Stimulated activated CD4-positive, alpha-beta T cell treated with anti-CD3 and anti-CD28 coated beads, Interleukin-12 subunit alpha, Interleukin-12 subunit beta, amount 100 ng/mL, for 4 hours (primary cell): ENCODE results near the gene RHOBTB1.
"Not testable (repeated sequence)": the region's sequence is repeated elsewhere in the genome, so short reads cannot be mapped to it uniquely, and the experiment has no call there.

Experiments
- DNase-seq: peaks from one replicate; pipeline ENCODE4 v3.0.0-alpha.2; 2020

RHOBTB1 gene, protein sequence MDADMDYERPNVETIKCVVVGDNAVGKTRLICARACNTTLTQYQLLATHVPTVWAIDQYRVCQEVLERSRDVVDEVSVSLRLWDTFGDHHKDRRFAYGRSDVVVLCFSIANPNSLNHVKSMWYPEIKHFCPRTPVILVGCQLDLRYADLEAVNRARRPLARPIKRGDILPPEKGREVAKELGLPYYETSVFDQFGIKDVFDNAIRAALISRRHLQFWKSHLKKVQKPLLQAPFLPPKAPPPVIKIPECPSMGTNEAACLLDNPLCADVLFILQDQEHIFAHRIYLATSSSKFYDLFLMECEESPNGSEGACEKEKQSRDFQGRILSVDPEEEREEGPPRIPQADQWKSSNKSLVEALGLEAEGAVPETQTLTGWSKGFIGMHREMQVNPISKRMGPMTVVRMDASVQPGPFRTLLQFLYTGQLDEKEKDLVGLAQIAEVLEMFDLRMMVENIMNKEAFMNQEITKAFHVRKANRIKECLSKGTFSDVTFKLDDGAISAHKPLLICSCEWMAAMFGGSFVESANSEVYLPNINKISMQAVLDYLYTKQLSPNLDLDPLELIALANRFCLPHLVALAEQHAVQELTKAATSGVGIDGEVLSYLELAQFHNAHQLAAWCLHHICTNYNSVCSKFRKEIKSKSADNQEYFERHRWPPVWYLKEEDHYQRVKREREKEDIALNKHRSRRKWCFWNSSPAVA

DNA sequence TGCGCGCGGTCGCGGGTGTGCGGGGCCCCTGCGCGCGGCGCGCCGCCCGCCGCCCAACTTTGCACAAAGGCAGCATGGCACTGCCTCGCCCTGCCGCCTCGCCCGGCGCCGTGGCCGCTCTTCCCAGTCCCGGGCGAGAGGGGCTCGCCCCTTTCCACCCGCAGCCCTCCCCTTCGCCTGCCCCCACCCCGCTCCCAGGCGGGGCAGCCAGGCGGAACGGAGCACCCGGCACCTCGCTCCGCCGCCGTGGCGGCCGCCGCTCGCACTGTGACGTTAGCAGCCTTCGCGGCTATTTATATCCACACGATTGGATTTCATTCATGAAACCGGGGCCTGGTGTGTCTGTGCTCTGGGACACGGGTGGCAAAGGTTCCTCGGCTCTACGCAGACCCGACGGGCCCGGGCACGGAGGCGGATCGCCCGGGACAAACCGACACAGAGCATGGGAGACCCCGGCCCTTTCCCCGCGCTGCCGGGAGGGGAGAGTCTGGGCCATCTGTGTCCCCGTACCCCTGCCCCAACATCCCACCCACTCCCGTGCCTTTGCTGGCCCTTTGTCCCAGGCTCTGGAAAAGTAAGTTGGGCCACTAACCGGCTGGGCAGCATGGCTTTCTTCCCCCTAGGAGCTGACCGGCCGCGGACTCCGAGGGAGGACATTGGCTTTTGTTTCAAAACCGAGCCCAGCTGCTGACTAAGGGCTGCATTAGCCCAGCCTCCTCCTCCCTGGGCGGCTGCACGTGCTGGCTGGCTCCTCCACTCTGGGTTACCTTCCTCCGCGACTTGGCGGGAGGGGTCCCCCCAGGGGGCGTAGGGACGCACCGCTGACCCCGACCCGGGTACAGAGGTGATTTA lies at the start of gene RHOBTB1:
Gene RHOBTB1 (minus strand): TSS at position 128 of the 852 bp plus-strand sequence. CDS start 32,643 bp downstream, outside the sequence.
- DNase-seq, result peak; percentile 9

DNA sequence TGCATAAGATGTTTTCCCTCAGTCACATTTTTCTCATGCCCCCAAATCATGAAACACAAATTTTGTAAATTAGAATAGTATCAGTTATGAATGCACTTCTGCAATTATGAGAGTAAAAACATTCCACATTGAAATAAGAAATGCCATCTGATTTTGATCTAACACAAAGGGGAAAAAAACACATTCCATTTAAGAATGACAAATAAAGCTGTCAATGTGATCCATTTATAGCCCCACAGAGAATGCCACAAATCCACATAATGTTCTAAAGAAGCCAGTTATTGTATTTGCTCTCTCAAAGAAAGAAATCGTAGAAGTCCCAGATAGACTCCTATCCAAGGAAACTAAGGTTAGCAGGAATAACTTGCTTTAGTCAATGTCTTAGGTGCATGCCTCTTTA lies 48.7 kb upstream of the RHOBTB1 start:
- DNase-seq, result no peak

DNA sequence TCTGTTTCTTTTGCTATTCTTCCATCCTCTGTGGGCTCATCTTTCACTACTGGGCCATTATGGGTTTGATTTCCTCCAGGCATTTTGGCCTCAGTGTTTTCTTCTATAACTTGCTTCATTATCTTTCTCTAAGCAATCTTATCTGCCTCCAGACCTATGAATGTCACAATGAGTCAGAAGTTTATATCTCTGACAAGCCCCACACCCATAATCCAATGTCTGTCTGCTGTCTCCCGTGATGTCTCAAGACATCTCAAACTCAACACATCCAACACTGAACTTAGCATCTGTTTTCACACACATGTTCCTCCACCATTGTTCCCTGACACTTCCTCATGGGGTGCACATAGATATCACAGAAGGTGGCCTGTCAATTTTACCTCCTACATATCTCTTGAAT lies 46.7 kb upstream of the RHOBTB1 start:
- DNase-seq, result no peak

DNA sequence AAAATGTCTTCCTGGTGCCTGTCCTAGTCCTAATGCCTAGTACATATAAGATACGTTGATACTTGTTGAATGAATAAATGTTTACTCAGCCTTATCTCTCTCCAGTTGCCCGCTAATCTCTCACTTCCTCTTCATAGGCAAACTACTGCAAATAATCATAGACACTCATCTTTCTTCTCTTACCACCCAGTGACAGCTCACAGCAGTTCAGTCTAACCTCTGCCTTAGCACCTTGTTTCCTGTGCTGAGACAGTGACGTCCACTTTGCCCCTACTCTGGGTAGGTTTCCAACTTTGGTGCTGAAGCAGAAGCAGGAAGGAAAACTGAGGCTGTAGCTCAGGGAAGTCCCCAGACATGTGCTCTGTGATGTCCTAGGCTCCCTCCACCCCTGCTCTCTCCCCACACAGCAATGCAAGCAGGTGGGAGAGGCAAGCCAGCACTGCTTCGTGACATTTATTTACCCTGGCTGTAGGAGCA lies 45.5 kb upstream of the RHOBTB1 start:
- no peak for DNase-seq

DNA sequence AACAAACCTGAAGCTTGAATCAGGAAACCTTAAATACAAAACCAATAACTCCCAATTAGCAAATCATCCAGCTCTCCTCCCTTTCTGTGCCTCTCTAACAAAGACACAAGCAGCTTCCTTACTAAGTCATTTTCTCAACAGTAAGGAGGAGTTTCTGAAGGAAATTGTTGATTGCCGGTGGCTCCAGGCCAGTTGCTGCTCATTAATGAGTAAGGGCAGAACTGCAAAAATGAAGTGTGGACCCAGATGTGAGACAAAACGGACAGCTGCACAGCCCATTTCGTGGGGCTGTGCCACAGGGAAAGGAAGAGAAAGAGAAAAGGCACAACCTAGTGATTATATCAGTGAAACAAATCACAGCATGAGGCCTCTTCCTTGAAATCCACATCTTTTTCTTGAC lies 42.8 kb upstream of the RHOBTB1 start:
- DNase-seq, result no peak

DNA sequence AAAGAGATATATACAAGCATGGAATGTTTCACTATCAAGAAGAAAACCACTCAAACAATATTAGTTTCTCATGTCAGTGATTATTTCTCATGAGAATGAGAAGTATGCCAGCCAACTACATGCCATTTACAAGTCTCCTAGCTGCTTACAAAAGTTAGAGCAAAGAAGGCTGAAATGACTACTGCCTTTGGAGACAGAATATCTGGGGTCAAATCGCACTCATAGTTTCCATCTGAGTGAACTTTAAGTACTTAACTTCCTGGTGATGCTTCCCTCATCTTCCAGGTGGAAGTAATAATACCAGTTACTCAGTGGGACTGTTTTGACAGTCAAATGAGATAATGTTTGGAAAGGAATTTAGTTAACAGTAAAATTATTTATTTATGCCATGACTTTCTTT lies 42.0 kb upstream of the RHOBTB1 start:
- no peak for DNase-seq

DNA sequence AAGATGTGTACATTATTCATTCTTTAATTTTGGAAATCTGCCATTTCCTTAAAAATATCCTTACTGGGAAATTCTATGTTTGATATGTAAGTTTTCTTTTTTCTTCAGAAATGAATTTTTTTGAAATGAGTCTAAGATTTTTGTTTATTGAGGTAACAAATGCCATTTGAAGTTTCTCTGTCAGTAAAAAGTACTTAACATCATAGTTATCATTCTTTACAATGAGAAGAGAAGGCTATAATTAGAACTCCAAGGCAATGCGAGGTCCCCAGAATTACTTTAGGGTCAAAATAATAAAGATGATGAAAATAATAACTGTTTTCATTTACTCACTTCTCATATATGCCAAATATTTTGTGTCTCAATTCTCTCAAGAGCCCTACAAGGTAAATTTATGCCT lies 37.0 kb upstream of the RHOBTB1 start:
- no peak for DNase-seq

DNA sequence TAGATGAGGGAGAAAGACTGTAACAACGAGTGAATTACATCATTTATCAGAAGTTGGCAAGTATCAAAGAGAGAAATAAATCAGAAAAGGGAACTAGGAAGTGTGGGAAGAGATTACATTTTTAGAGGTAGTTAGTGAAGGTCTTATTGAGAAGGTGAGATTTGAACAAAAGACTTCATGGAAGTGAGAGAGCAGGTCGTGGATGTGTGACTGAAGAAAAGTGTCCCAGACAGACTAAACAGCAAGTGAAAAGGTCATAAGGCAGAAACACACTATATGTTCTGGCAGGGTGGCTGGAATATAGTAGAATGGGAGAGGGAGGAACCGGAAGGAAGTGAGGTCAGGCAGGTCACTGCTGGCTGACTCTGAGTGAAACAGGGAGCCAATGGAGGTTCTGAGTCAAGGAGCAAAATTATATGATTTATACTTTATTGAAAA lies 35.7 kb upstream of the RHOBTB1 start:
- no peak for DNase-seq

DNA sequence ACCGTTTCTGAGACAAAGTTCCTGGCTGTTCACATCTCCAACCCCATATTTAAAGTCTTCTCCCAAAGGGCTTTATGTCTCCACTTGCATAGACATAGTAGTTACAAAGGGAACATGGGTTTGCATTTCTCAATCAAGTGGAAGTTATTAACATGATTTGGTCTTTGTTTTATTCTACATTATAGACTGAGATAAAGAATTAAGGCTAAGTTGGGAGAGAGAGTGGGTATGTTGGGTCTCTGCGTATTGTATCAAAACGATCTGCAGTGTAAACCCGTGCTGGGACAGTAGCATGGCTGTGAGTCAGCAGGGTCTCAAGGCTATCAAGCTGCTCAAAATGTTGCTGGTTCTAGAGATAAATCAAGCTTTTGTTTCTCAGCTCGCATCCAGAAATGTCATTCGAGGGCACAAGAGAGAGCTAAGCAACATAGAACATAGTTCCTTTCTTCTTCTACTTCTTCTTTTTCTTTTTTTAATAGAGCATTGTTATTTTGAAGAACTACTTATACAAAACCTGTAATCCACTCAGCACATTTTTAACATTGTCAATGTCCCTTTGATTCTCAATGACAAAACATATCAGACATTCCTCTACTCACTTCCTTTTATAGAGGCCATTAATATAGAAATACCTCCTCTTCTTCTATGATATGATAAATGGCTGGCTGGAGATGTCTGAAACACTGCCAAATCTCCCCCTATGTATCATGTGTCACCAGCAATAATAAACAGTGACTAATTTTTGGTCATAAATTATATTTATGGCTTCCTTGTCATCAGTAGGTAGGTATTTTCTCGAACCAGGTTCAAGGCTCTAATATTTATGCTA lies 34.5 kb upstream of the RHOBTB1 start:
- no peak for DNase-seq

DNA sequence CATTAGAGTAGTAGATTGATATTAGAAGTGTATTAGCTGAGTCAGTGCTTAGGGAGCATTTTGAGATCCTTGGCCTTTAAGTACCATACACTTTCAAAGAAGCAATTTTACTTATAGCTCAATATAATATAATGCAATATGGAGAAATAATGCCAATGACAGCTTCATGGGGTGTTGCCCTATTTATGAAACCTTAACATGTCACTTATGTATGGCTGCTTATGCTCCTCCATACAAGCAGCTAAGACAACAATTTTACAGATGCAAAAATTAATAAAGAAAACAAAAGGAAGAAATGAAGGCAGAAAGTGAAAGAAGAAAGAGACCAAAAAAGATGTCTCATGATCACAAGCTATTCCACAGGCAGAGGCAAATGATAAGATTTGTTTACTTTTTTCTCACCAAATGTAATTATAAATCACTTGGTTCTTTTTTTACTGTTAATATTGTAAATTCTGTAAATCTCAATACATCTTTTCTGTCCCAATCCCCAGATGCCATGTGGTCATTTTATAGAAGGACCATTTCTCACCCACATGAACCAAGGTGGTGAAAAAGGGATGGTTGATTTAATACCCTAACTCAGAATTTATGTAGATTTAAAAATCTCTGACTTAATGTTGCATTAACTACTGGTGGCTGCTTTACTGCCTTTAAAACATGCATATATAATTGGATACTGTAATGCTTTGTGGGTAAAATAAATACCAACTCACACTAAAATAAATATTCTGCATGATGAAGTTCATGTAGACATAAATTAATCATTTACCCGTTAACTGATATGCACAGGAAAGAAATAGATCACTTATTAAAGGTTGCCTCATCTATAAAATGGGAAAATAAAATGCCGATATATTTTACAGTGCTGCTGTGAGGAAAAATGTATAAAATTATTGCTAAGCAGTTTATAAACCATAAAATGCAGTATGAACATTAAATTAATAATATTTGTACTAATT lies 33.5 kb upstream of the RHOBTB1 start:
- DNase-seq, result no peak

DNA sequence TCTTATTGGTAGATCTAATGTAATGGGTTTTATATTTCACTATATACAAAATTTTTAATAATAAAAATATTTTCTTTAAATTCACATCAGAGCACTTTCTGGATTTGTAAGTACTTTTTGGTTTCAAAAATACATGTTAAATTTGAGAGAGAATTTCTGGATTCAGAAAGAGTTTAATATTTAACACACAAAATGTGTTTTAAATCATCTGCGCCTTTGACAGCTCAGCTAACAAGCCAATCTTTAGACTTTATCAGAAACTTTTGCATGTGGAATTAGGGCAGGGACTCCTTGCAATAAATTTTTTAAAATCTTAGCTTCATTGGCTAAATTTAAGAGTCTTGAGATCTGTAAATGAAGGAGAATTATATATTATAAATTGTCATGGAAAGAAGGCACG lies 32.7 kb upstream of the RHOBTB1 start:
- no peak for DNase-seq

DNA sequence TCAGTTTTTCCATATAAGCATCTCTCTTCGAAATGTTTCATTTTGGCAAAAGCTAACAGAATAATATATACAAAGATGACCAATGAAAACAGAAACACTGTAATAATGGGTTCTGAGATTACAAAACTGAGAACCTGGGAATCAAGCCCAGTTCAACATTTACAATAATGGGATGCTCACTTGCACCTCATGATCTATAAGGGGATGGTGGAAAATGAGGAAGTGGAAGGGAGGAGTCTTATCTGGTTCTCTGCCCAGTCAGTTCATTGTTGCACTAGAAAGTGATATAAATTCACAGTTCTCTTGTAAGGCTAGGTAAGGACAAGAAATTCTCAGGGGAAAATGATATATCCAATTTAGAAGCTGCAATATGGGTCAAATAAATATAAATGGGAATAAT lies 31.7 kb upstream of the RHOBTB1 start:
- DNase-seq, result no peak

DNA sequence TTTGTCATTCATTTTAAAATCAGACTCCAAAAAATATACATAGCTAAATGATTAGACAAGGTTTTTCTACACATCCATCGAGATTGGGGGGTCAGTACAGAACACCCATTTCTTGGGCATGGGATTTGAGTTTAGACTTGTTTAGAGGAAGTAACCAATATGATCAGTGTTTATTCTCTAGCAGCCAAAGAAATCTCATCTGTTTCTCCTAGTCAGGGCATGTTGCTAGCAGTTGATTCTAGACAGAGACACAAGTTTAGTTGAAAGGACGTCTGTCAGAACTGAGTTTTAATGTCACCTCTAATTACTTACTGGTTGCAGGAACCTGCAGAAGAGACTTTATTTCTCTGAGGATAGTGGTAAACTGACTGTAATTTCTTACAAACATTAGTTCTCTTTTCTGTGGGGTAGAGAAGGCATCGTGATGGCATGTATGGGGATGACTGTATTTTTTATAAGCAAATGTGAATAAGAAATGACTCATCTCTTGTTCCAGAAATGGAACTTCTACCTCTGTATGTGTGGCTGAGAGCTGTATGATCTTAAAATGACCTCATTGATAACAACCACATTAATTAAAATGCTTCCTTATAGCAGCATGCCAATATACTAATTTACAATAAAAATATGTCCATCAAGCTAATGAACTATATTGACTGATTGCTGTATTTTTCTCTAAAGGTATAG lies 30.6 kb upstream of the RHOBTB1 start:
- DNase-seq, result no peak

DNA sequence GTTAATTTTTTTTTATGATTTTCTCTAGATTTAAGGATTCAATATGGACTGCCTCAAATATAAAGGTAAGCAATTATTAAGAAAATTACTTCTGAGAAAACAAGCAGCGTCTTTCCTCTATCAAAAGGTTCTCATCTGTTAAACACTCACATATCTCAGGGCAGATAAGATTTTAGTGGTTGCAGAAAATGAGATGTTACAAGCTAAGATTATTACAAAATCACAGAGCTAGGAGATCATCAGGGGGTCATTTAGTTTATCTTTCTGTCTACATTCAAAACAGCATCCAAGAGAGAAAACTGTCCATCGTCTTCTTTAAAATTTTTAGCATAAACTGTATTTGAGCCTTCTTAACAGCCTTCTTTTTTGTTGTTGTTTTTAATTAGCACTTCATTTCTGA lies 29.1 kb upstream of the RHOBTB1 start:
- DNase-seq, result no peak

DNA sequence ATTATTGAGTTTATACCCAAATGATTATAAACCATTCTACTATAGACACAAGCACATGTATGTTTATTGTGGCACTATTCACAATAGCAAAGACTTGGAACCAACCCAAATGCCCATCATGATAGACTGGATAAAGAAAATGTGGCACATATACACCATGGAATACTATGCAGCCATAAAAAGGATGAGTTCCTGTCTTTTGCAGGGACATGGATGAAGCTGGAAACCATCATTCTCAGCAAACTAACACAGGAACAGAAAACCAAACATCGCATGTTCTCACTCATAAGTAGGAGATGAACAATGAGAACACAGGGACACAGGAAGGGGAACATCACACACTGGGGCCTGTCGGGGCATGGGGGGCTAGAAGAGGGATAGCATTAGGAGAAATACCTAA lies 28.2 kb upstream of the RHOBTB1 start:
- DNase-seq, result not testable (repeated sequence)

DNA sequence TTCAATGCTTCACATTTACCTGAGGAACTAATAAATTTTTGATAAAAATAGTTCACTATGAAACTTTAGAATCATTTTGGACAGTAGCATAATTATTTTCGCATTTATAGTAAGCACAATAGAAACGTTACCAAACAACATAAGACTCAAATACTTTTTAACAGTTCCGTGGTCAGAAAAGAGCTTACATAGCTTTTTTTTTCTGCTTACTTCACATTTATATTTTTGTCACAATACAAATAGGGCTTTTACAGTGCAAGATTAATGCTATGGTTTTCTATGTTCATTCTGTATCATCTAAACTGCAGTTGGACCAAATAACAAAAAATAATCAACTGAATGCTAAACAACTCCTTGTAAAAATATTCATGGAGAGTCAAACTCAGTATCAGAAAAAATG lies 26.5 kb upstream of the RHOBTB1 start:
- DNase-seq, result no peak

DNA sequence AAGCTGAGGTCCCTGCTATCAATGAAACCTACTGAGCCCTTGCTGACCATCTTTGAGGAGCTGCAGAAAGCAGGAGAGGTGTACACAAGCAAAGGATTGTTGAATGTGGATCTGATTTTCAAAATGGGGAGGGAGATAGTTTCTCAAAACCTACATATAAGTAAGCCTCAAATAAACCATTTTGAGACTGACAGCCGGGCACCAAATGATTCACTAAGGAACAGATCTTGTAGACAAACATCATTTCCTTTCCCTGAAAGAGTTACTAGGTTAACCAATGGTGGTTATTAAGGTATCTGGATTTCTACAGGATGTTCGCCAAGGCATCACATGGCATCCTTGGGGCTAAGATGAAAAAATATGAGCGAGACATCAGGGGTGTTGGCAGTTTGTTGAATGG lies 24.5 kb upstream of the RHOBTB1 start:
- no peak for DNase-seq

DNA sequence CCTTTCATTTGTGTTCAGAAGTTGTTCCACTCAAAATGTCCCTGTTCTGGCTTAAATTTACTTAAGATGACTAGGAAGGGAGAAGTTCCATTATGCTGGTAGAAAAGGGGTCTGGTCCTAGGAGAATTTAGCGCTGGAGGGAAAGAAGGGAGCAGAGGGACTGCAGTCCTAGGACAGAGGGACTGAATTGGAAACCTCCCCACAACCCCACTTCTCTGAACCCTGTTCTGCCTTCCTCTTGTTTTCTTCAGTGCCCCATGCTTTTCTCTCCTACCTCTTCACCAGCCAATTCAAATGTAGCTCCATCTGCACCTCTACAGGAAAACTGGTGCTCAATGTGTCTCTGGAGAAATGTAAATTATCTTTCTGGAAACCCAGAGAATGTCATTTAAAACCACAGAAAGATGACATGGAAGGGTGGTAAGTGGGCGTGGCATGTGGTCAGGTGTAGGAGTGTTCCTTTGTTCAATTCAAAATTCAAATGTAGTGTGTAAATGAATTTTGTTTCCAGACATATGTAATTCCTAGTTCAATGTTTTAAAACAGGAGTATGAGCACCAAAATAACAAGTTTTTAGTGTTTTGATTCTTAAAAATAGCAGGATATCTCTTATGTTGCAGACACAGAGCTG lies 24.0 kb upstream of the RHOBTB1 start:
- DNase-seq, result peak; percentile 2

DNA sequence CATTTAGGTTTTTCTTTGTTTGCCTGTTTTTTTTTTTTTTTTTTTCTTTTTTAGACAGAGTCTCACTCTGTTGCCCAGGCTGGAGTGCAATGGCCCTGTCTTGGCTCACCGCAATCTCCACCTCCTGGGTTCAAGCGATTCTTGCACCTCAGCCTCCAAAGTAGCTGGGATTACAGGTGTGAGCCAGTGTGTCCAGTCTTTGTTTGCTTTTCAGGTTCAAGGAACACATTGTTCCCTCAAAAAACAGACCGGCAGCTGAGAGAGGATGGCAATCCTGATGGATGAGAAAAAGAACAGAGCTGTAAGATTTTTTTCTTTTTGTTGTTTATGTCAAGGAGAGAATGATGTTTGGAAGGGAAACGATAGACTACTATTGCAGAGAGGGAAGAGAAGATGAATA lies 23.3 kb upstream of the RHOBTB1 start:
- no peak for DNase-seq

DNA sequence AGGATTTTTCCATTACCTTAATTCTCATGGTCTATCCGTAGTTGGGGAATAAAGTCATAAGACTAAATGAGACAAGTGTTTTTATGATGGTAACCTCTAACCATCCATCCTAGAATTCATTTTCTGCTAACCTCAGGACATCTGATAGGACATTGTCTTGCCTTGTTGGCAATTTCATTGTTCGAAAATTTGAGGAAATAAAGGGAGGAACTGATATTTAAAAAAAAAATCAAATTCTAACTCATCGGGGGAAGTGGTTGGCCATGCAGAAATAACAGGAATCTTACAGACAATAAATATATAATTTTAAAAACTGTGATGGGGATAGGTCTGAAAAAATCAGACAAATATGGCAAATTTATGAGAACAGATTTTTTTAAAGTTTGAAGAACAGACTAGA lies 21.7 kb upstream of the RHOBTB1 start:
- DNase-seq, result no peak
